ENCODE results near the gene PPIL1.

DNA sequence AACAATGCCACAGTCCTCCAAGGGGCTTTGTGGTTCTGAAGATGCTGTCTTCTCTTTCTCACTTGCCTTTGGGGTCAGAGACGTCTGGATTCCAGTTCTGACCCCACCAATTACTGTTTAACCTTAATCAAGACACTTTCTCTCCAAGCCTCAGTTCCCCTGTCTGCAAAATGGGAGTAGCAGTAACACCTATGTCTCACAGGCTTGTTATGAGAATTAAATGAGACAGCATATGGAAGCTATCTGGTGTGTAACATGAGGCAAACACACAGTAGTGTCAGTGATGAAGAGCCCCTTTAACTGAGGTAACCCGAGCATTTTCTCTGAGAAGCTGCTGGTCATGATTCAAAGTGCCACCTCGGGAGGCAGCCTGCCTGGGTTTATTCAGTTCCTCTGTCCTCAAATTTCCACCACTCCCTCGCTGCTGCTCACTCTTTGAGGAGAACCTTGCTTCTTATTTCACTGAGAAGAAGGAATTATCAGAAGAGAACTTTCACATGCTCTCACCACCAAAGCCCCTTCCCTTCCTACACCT is 11.7 kb downstream of the PPIL1 start:
- TF ChIP-seq, protein P1, sequence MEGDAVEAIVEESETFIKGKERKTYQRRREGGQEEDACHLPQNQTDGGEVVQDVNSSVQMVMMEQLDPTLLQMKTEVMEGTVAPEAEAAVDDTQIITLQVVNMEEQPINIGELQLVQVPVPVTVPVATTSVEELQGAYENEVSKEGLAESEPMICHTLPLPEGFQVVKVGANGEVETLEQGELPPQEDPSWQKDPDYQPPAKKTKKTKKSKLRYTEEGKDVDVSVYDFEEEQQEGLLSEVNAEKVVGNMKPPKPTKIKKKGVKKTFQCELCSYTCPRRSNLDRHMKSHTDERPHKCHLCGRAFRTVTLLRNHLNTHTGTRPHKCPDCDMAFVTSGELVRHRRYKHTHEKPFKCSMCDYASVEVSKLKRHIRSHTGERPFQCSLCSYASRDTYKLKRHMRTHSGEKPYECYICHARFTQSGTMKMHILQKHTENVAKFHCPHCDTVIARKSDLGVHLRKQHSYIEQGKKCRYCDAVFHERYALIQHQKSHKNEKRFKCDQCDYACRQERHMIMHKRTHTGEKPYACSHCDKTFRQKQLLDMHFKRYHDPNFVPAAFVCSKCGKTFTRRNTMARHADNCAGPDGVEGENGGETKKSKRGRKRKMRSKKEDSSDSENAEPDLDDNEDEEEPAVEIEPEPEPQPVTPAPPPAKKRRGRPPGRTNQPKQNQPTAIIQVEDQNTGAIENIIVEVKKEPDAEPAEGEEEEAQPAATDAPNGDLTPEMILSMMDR (IDR thresholded peaks at IDR 0.05; ENCODE audit: poor library complexity), result no peak
- no peak for TF ChIP-seq EZH2 (IDR thresholded peaks at IDR 0.05; ENCODE audit: borderline replicate concordance)

Measured in hepatocyte (in vitro differentiated cells).